Measurements from ENCODE around the gene NWD2.
"Not testable (repeated sequence)": the region's sequence is repeated elsewhere in the genome, so short reads cannot be mapped to it uniquely, and the experiment has no call there.

The NWD2 gene

GRCh38 chr4:37393321-37393720 lies 148.8 kb downstream of the NWD2 start:
- no peak for DNase-seq

- DNase-seq: no peak
Observed at GRCh38 chr4:37393889-37394288, 149.3 kb downstream of the NWD2 start.

- DNase-seq: no peak
Observed at GRCh38 chr4:37397505-37397904, 153.0 kb downstream of the NWD2 start.

DNA sequence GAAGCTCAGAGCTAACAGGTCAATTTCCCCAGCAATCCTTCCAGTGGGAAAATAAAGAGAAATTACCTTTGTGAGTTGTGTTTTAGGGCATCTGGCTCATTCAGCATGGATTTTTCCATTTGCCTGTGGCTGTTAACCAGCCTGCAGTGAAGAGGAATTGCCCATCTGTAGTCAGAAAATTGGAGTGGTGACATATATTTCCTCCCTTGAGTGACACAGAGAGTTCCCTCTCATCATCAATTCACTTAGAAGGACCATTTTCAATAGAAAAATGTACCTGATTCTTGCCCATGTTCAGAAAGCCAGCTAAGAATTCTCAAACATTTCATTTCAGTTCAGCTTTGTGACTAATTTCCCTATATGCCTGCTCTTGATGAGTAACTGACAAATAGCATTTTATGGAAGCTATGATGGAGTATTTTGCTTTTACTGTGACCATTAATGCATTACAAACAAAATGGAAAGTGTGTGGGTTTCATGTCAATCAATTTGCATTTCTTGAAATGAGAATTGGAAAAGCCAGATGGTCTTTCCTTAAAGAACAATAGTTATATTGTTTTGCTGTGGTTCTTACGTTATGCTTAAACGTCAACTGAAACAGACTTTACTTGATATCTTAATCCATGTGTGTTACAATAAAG lies 155.8 kb downstream of the NWD2 start:
- DNase-seq: no peak

GRCh38 chr4:37407938-37408826 lies 163.6 kb downstream of the NWD2 start:
- not testable (repeated sequence) for DNase-seq

DNA sequence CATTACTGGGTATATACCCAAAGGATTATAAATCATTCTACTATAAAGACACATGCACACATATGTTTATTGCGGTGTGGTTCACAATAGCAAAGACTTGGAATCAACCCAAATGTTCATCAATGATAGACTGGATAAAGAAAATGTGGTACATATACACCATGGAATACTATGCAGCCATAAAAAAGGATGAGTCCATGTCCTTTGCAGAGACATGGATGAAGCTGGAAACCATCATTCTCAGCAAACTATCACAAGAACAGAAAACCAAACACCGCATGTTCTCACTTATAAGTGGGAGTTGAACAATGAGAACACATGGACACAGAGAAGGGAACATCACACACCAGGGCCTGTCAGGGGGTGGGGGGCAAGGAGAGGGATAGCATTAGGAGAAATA lies 169.1 kb downstream of the NWD2 start:
- not testable (repeated sequence) for DNase-seq

GRCh38 chr4:37415845-37416369 lies 171.4 kb downstream of the NWD2 start:
- DNase-seq: no peak

DNA sequence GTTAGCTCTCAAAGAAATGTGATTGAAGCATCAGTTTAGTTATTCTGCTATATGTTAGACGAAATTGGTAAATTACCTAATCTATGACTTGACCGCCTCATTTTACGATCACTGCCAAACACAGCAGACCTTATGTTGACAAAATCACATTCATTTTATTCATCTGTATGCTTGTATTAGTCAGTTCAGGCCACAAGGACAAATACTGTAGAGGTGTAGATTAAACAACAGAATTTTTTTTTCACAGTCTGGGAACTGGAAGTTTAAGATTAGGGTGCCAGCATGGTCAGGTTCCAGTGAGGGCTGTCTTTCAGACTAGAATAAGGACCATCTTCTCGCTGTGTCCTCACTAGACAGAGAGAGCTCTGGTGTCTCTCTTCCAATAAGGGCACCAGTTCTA lies 177.1 kb downstream of the NWD2 start:
- DNase-seq: no peak

GRCh38 chr4:37422102-37422501 lies 177.6 kb downstream of the NWD2 start:
- DNase-seq: no peak

DNA sequence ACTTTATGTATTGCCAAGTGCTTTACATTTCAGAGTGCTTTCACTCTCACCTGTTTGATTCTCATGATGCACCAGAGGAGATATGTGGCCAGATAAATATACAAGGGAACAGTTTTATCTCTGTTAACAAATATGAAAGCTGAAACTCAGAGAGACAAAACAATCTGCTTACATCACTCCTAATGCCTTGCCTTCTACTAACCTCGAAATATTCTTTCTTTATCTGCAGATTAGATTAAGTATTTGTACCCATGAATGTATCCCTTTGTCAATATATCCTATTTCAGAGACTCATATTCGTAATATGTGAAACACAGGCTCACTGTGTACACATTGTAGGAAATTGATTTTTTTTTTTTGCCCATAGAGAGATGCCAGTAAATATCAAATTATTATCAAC lies 178.1 kb downstream of the NWD2 start:
- no peak for DNase-seq

DNA sequence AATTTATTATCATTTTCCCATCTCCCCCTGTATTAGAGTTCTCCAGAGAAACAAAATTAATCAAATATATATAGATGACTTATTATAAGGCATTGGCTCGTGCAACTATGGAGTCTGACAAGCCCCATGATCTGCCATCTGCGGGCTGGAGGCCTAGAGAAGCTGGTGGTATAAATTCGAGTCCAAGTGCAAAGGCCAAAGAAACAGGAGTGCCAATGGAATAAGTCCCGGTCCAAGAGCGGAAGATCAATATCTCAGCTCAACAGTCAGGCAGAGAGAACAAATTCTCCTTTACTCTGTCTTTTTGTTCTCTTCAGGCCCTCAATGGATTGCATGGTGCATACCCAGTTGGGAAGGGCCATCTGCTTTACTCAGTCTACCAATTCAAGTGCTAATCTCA lies 178.8 kb downstream of the NWD2 start:
- no peak for DNase-seq

DNA sequence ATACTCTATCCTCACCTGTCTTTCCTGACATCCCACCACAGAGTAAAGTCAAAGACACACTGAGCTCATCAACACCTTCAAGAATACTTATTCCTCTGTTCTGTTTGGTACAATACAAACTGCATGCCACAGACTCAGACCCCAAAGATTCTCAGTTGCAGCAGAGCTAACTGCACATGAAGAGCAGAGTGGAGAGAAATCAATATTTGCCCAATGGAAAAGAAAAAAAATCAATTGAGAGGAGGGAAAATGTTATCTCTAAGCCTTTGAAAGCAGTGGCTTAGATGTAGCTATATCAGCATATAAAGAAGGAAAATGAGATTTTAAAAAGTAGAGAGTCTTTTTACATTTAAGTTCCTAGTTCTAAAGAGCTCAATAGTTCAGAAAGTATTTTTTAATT lies 180.2 kb downstream of the NWD2 start:
- DNase-seq: no peak

GRCh38 chr4:37425857-37426256 lies 181.3 kb downstream of the NWD2 start:
- DNase-seq: no peak

GRCh38 chr4:37427193-37427592 lies 182.7 kb downstream of the NWD2 start:
- DNase-seq: no peak

DNA sequence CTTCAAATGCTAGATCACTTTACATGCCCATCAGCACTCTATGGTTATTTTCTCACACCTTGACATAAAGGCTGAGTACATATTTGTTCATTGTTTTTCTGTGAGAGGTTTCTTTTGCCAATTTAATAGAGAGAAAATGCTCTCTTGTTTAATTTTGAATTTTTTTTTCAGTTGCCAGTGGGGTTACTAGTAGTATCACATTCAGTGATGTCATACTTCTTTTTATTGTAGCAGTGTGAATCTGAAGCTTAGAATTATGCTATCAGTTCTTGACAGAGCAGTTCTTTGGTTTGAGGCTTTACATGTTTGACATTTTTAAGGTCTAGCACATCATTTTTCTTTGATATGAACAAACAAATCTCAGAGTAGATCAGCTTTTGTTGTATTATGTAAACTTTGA lies 185.4 kb downstream of the NWD2 start:
- no peak for DNase-seq

DNA sequence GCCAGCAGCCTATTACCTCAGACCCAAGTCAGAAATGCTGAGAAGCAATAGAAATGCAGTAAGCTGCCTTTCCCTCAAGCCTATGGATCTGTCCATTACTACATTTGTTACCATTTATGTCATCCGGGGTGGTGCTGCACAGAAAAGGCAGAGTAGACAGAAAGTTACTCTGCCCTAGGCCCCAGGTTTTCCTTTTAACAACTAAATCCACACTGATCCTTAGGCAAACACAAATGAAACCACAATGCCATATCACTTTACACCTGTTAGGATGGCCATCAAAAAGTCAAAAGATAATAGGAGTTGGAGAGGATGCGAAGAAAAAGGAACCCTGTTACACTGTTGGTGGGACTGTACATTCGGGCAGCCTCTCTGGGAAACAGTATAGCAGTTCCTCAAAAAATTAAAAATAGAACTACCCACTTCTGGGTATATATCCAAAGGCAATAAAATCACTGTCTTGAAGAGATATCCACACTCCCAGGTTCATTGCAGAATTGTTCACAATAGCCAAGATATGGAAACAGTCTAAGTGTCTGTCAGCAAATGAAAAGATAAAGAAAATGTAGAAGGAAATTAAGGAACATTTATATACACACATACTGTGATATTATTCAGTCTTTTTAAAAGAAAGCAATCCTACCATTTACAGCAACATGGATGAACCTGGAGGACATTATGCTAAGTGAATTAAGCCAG lies 186.3 kb downstream of the NWD2 start:
- DNase-seq: no peak

DNA sequence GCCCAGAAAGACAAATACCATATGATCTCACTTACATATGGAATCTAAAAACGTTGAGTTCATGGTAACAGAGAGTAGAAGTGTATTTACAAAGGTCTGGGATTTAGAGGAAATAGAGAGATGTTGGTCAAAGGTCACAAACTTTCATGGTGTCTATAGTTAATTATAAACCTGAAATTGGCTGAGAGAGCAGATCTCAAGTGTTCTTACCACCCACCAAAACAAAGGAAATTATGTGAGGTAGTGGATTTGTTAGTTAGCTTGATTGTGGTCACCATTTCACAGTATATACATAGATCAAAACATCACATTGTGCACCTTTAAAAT lies 186.8 kb downstream of the NWD2 start:
- DNase-seq: no peak

DNA sequence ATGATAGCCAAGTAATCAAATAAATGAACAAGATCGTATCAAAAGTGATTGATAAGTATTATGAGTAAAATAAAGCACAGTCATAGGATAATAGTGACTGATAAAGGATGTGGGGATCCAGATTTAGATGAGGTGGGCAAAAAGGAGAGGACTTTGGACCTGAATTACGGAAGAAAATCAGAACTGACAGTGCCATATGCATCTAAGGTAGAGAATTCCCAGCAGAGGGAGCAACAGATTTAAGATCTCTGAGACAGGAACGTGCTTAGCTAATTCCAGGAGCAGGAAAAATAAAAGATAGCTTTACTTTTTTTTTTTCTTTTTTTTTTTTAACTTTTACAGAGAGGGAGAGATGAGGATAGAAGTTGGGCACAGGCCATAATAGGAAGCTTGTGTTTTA lies 189.9 kb downstream of the NWD2 start:
- no peak for DNase-seq

DNA sequence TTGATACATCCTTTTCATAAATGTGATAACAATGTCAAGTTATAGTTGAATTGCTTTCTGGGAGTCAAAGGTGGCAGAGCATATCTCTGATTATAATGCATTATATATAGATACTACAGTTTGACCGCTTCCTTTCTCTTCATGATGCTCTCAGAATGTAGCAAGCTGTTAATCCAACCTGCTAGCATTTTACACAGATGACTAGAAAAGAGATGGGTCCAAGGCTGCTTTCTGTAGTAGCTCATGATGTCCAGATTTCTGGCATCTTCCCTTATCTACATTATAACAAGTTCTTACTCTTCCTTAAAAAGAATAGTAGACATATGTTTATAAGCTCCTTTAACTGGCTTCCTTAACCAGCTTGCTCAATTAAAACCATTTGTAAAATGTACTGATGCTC lies 192.0 kb downstream of the NWD2 start:
- DNase-seq: no peak

DNA sequence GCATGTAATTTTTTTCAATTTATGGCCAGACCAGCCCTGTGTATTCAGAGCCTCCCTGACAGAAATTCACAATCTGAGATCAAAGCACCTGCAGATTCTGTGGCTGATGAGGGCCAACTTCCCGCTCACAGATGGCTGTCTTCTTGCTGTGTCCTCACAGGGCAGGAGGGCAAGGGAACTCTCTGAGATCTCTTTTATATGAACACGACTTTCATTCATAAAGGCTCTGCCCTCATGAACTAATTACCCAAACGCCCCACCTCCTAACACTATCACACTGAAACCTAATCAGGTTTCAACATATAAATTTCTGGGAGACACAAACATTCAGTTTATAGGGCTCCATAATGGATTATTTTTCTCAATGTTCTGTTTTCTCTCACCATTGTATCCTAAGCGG lies 192.6 kb downstream of the NWD2 start:
- DNase-seq: no peak

DNA sequence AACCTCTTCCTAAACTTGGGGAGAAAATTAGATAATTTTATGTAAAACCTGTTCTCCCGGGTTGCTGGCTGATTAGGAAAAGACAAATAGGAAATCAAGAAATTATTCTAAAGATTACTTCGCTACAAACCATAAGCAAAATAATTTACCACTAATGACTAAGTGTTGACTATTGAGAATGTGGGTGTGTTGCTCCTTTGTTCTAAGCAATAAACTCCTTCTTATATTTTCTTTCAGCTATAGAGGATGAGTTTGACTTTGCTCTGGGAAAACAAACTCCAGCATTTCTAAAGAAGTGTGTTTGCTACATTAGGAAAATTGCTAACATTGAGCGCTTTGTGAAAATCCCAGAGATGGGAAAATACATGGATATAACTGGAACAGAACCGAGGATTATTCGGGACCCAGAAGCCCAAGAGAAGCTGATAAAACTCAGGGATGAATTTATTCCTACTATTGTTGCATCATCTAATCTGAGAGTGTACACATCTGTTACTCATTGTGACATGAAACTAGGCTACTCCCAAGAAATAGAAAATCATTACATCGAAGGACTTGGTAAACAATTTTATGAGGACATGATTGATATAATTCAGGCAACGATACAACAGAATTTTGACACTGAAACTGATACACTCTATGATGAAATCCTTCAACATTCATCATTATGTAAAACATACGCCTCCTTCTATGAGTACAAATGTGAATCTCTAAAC lies 194.2 kb downstream of the NWD2 start:
- no peak for DNase-seq

DNA sequence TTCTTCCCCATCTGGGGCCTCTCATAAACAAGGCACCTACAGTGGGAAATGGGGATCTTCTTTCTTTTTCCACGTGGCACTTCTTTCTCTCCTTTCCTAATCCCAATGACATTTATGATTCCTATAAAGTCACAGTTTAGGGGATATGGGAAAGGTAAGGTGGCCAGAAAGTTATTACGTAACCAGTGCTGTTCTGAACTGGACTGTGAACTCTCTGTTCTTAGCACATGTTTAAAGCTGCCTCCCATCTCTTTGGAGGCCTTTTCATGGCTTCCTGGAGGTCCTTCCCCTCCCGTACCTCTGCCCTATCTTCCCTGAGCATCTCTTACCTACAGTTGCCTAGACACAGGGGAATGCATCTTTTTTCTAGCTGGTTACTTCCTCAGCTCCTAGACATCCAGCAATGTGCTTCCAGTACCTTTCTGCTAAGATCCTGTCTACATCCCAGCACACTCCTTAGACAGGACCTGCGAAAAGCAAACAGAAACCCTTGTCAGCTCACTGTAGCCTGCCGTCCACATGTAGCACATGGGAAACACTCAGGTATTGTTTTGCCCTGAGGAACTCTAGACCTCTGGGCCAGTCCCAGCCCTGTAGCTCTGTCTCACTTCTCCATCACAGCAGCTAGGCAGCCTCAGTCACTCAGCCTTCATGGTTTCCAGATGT lies 195.4 kb downstream of the NWD2 start:
- DNase-seq: no peak

DNA sequence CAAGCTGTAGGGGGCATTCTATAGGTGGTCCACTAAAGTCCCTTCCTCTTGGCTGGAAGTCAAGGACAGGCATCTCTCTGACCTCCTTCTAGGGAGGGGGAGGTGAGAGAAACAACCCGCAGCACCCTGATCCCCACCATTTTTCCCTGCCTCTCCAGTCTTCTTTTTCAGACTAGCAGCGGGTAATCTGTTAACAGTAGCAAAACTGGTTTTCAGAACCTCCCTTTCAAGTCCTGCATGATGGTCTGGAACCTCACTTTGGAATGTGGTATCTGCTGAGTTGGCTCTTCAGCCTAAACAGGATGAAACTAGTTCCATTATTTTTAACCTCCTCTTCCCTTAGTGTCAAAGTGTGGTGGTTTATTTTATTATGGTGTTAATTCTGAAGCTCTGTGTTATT lies 196.0 kb downstream of the NWD2 start:
- no peak for DNase-seq

All from right forelimb (tissue), 1 donor.